GM10248 (cell line): ENCODE data around the gene RDH13.
"Not testable (repeated sequence)": the region's sequence is repeated elsewhere in the genome, so short reads cannot be mapped to it uniquely, and the experiment has no call there.

Experiments
- CTCF ChIA-PET: fragments of 300-600 bp; sonication (Branson Sonifier 250); formaldehyde crosslinking; extraction: SDS; loops from one replicate; lab custom pipeline; 2021; ENCODE audit warnings: antibody characterized with exemption; lab: Yijun Ruan, JAX
- POLR2A ChIA-PET: fragments of 350-650 bp; sonication (Branson Sonifier 250); formaldehyde crosslinking; extraction: SDS; loops from one replicate; lab custom pipeline; 2020; ENCODE audit warnings: antibody characterized with exemption; lab: Yijun Ruan, JAX
- DNase-seq: peaks from one replicate; pipeline ENCODE4 v3.0.0; 2012; ENCODE audit errors: extremely low spot score
- TF ChIP-seq, protein P1 (sequence below): IDR thresholded peaks from 2 replicates; pipeline ENCODE4 v1.5.1; 2012; ENCODE audit warnings: mild to moderate bottlenecking, low read depth; ENCODE audit errors: extremely low read depth, missing control alignments, control extremely low read depth

RDH13 gene

DNA sequence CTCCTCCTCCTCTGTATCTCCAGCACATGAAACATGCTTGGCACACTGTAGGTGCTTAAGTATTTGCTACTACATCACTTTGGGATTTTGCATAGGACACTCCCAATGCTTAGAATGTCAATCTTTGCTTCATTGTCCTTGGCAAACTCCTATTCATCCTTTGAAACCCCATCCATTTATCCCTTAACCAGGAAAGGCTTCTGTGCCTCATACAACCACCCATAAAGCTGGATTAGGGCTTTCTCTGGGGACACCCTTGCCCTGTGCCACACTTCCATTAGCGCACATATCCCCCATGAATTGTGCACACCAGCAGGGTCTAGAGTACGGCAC lies 6.9 kb upstream of the RDH13 start:
- CTCF ChIA-PET = interaction anchor here (2.0 kb wide), 1 partner anchor 19 kb away, joined by 4 read pairs; no protein-coding TSS in a partner anchor
- POLR2A ChIA-PET = interaction anchor here (0.6 kb wide), 1 partner anchor 1049 kb away, joined by 4 read pairs; no protein-coding TSS in a partner anchor
- TF ChIP-seq, protein P1, sequence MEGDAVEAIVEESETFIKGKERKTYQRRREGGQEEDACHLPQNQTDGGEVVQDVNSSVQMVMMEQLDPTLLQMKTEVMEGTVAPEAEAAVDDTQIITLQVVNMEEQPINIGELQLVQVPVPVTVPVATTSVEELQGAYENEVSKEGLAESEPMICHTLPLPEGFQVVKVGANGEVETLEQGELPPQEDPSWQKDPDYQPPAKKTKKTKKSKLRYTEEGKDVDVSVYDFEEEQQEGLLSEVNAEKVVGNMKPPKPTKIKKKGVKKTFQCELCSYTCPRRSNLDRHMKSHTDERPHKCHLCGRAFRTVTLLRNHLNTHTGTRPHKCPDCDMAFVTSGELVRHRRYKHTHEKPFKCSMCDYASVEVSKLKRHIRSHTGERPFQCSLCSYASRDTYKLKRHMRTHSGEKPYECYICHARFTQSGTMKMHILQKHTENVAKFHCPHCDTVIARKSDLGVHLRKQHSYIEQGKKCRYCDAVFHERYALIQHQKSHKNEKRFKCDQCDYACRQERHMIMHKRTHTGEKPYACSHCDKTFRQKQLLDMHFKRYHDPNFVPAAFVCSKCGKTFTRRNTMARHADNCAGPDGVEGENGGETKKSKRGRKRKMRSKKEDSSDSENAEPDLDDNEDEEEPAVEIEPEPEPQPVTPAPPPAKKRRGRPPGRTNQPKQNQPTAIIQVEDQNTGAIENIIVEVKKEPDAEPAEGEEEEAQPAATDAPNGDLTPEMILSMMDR = no peak
- no peak for DNase-seq

DNA sequence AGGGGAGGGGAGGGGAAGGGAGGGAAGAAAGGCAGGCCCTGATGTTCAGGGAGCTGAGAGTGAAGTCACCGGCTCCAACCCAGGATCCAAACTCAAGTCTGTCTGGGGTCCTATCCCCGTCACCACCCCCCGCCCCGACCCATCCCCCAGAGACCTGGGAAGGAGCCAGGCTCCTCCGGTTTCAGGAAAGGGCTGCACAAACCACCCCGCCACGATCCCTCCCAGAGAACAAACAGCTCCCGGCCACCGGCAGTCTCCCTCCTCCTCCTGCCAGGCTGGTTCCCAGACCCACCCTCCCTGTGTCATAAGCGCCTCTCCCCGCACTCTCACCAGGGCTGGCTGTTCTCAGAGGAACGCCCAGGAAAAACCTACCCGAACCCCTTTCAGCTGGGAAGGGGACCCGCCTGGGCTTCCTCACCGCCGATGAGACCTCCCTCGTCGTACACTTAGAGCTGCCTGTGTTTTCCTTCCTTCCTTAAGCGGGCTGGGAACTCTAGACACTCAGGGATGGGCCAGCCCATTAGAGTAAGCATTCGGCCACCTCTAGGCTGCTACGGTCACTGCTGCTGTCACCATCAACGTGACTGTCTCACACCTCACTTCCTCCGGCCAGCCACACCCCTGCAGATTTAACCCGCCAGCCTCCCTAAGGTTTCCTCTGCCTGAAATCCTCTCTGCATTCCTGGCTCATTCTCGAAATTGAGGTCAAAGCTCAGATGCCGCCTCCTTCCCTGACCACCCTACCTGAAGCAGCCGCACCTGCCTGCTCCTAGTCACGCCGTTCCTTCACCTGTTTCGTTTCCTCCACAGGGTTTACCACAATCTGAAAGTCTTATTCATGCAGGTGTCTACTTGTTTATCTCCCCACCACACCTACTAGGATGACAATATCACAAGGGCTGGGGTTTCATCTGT lies 6.3 kb upstream of the RDH13 start:
- no peak for DNase-seq
- TF ChIP-seq, protein P1 = no peak
- ChIA-PET POLR2A (interaction anchor here (0.6 kb wide), 1 partner anchor 1050 kb away, joined by 4 read pairs; no protein-coding TSS in a partner anchor), CTCF (interaction anchor here (1.2 to 2.0 kb wide), 2 partner anchors 9 to 19 kb away, joined by 4 read pairs; no protein-coding TSS in a partner anchor)

DNA sequence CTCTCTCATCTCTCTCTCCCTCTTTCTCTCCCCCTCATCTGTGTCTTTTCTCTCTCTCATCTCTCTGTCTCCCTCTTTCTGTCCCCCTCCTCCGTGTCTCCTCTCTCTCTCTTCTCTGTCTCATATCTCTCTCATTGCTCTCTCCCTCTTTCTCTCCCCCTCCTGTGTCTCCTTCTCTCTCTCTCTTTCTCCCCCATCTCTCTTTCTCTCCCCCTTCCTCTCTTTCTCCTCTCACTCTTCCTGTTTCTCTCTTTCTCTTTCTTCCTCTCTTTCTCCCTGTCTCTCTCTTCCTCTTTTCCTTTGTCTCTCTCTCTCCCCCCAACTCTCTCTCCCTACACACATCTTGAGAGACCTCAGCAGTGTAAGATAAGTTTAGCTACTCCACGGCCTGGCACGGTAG lies 4.9 kb upstream of the RDH13 start:
- CTCF ChIA-PET = interaction anchor here (1.2 kb wide), 1 partner anchor 8 kb away, joined by 4 read pairs; no protein-coding TSS in a partner anchor
- DNase-seq = no peak
- POLR2A ChIA-PET = interaction anchor here (0.5 kb wide), 1 partner anchor 606 kb away, joined by 4 read pairs; no protein-coding TSS in a partner anchor

DNA sequence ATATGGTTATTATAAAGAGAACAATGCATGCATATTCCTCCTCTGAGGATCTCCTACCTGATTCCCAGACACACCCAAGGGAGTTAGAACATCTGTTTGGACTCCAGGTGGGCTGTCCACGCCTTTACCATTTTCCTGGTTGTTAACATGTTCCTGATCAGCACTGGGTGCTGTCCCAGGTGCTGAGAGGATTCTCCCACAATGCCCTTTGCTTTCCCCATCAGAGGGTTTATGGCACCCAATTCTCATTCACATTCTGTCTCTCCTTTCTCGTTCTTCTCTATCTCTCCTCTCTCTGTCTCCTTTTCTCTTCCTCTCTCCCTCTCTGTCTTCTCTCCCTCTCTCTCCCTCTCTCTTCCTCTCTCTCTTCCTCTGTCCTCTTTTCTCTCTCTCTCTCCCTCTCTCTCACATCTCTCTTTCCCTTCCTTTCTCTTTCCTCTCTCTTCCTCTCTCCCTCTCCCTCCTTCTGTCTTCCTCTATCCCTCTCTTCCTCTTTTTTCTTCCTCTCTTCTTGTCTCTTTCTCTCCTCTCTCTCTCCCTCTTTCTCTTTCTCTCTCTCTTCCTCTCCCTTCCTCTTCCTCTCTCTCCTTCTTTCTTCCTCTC lies 3.3 kb upstream of the RDH13 start:
- TF ChIP-seq, protein P1 = no peak
- no peak for DNase-seq
- CTCF ChIA-PET = interaction anchor here (0.9 to 1.1 kb wide), 2 partner anchors 22 to 23 kb away, joined by 3 to 4 read pairs; no protein-coding TSS in a partner anchor
- POLR2A ChIA-PET = no interaction called here

More for the DNA sequence above, 4.9 kb upstream of the RDH13 start:
- TF ChIP-seq, protein P1 = no peak

DNA sequence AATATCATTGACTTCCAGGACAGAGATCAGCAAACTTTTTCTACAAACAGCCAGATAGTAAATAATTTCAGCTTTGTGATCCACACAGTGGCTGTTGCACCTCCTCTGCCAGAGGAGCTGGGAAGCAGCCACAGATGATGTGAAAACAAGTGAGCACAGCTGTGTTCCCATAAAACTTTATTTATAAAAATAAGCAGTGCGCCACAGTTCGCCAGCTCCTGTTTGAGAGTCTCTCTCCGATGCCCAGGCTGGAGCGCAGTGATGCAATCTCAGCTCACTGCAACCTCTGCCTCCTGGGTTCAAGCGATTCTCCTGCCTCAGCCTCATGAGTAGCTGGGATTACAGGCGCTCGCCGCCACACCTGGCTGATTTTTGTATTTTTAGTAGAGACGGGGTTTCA lies 2.6 kb upstream of the RDH13 start:
- CTCF ChIA-PET = interaction anchor here (0.9 to 1.1 kb wide), 2 partner anchors 23 to 24 kb away, joined by 3 to 4 read pairs; no protein-coding TSS in a partner anchor

DNA sequence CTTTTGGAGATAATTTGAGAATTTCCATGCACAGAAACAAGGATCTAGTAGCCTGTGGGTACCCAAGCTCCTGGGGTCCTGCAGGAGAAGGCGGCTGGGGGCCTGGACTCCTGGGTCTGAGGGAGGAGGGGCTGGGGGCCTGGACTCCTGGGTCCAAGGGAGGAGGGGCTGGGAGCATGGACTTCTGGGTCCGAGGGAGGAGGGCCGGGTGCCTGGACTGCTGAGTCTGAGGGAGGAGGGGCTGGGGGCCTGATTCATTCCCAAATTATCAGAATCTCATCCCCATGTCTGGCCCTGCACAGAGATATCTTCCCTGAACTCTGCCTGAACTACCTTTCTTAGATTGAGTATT lies 520 bp upstream of the RDH13 start:
- TF ChIP-seq, protein P1 = no peak
- POLR2A ChIA-PET = interaction anchor here (1.2 kb wide), 1 partner anchor 653 kb away, joined by 3 read pairs; no protein-coding TSS in a partner anchor
- CTCF ChIA-PET = interaction anchor here (1.0 to 1.5 kb wide), 3 partner anchors 17 to 440 kb away, joined by 3 to 5 read pairs (median 3); no protein-coding TSS in a partner anchor

More for the DNA sequence above, 2.6 kb upstream of the RDH13 start:
- POLR2A ChIA-PET, DNase-seq: not testable (repeated sequence)

DNA sequence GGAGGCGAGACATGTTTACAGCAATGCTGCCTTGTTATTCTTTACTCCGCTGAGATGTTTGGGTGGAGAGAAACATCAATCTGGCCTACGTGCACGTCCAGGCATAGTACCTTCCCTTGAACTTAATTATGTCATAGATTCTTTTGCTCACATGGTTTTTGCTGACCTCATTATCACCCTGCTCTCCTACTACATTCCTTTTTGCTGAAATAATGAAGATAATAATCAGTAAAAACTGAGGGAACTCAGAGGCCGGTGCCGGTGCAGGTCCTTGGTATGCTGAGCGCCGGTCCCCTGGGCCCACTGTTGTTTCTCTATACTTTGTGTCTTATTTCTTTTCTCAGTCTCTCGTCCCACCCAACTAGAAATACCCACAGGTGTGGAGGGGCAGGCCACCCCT lies 2.7 kb downstream of the RDH13 start:
- POLR2A ChIA-PET = not testable (repeated sequence)
- CTCF ChIA-PET = interaction anchor here (2.0 kb wide), 1 partner anchor 8 kb away, joined by 4 read pairs; no protein-coding TSS in a partner anchor

More for the DNA sequence above, 520 bp upstream of the RDH13 start:
- DNase-seq = no peak

More for the DNA sequence above, 2.7 kb downstream of the RDH13 start:
- DNase-seq = not testable (repeated sequence)
